CD4-positive, alpha-beta T cell (primary cell): ENCODE data around the gene HSPA1B. TPM values are rescaled to one million over a fixed set of nuclear protein-coding genes. Genes with fewer than 3 reads are reported as not detected.
"Not testable (repeated sequence)": the region's sequence is repeated elsewhere in the genome, so short reads cannot be mapped to it uniquely, and the experiment has no call there.

Source experiments
- ATAC-seq: fragments of 200-7000 bp; cut with Tn5 transposase; one replicate; pipeline ENCODE4 v1.10.0; 2022; ENCODE audit warnings: mild to moderate bottlenecking; ENCODE audit not compliant: poor library complexity
- CTCF ChIA-PET: fragments of 350-600 bp; sonication (Branson Sonifier 250); formaldehyde crosslinking; loops from one replicate; lab custom pipeline; 2021; ENCODE audit warnings: antibody characterized with exemption, inconsistent platforms; lab: Charles Lee
- POLR2A ChIA-PET: fragments of 350-600 bp; sonication (Branson Sonifier 250); formaldehyde crosslinking; loops from one replicate; lab custom pipeline; 2021; ENCODE audit warnings: antibody characterized with exemption, inconsistent platforms; lab: Charles Lee
- DNase-seq, 14 experiments: peaks; one replicate each; pipeline ENCODE4 v3.0.0-alpha.2; 2013 to 2020; ENCODE audit warnings: mixed read lengths in 2 of 14
- H3K27ac ChIP-seq, 2 donors: one replicate each; pipeline versions ENCODE4 v1.5.1 to v1.7.0; 2013; ENCODE audit warnings: low read length in 2 of 2, low read depth in 1 of 2, mild to moderate bottlenecking in 1 of 2
- H3K27me3 ChIP-seq, 2 experiments: 1 replicate in 1 of 2; 2 replicates in 1 of 2; pipeline versions ENCODE4 v1.6.1 to v1.7.0; 2013; ENCODE audit warnings: low read length in 2 of 2, control low read depth in 1 of 2, mild to moderate bottlenecking in 1 of 2, moderate library complexity in 1 of 2; ENCODE audit not compliant: insufficient read depth in 2 of 2, control insufficient read depth in 1 of 2
- H3K36me3 ChIP-seq: one replicate; pipeline ENCODE4 v1.6.1; 2013; ENCODE audit warnings: low read length, control low read depth; ENCODE audit not compliant: insufficient read depth
- H3K4me1 ChIP-seq: one replicate; pipeline ENCODE4 v1.6.1; 2013; ENCODE audit warnings: low read length, control low read depth; ENCODE audit not compliant: insufficient read depth
- H3K4me3 ChIP-seq: one replicate; pipeline ENCODE4 v1.5.1; 2013; ENCODE audit warnings: mild to moderate bottlenecking, low read length, moderate library complexity
- H3K9me3 ChIP-seq, 2 experiments: 1 replicate in 1 of 2; 2 replicates in 1 of 2; pipeline versions ENCODE4 v1.6.1 to v1.7.0; 2013; ENCODE audit warnings: low read length in 2 of 2, mild to moderate bottlenecking in 2 of 2, control low read depth in 1 of 2, moderate library complexity in 1 of 2; ENCODE audit not compliant: control insufficient read depth in 1 of 2, insufficient read depth in 1 of 2
- H3K27ac Mint-ChIP-seq: one replicate; pipeline ENCODE4 v1.8.0; 2020; ENCODE audit warnings: mixed read lengths
- H3K27me3 Mint-ChIP-seq: one replicate; pipeline ENCODE4 v1.8.0; 2021; ENCODE audit warnings: mixed read lengths
- H3K36me3 Mint-ChIP-seq: one replicate; pipeline ENCODE4 v1.8.0; 2021; ENCODE audit warnings: low read depth, mixed read lengths
- H3K4me1 Mint-ChIP-seq: one replicate; pipeline ENCODE4 v1.8.0; 2021; ENCODE audit warnings: low read depth, mixed read lengths
- H3K4me3 Mint-ChIP-seq: one replicate; pipeline ENCODE4 v1.8.0; 2020; ENCODE audit warnings: mild to moderate bottlenecking, mixed read lengths
- H3K9me3 Mint-ChIP-seq: one replicate; pipeline ENCODE4 v1.8.0; 2020; ENCODE audit warnings: mixed read lengths
- intact Hi-C, 2 experiments: fragments of 100-400 bp; cut with DNase I in 1 of 2; cut with micrococcal nuclease in 1 of 2; formaldehyde crosslinking; loops; one replicate each; pipeline versions ENCODE4 v1.15.1 to v1.9.0; 2023 to 2025; cut with DNase I, micrococcal nuclease
- total RNA-seq, 174 experiments: library from RNA in 2 of 174; stranded (reverse) in 2 of 174; gene quantifications; one replicate each; pipeline ENCODE4 v1.2.3 and lab custom pipeline; 2021 to 2026
- TF ChIP-seq, protein P1 (sequence below): fragments of 200-600 bp; IDR thresholded peaks from one replicate; pipeline ENCODE4 v1.8.0; 2022; ENCODE audit warnings: antibody characterized with exemption, mild to moderate bottlenecking

The HSPA1B gene
- total RNA-seq, 2 experiments from 2014 or later: 8.3 to 9.8 TPM

DNA sequence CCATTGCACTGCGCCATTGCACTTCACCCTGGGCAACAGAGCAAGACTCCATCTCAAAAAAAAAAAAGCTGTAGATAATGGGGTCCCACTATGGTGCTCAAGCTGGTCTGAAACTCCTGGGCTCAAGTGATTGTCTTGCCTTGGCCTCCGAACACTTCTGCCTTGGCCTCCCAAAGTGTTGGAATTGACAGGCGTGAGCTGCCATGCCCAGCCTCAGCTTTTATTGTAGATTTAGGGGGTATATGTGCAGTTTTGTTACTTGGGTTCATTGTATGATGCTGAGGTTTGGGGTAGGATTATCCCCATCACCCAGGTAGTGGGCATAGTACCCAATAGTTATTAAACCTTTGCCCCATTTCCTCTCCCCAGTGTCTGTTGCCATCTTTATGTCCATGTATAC is 11.4 kb downstream of the HSPA1B start:
- CTCF ChIA-PET: interaction anchor here (1.7 to 2.2 kb wide), 2 partner anchors 25 to 48 kb away, joined by 4 to 6 read pairs; no protein-coding TSS in a partner anchor
- Histone ChIP-seq H3K36me3 (peaks cover 54% of the 10 kb centered on the region), H3K27ac (no peak overlapping the region), H3K27me3 (no peaks in the 10 kb centered on the region), H3K4me1 (peaks cover 40% of the 10 kb centered on the region), H3K9me3 (no peaks in the 10 kb centered on the region), H3K4me3 (no peak overlapping the region)
- H3K4me1 Mint-ChIP-seq: peaks cover 44% of the 10 kb centered on the region
- peak overlapping the region; percentile 62 for H3K27ac Mint-ChIP-seq
- H3K9me3 Mint-ChIP-seq: no peaks in the 10 kb centered on the region
- ATAC-seq: no peak
- intact Hi-C loops: loop anchor here in 1 of 2 experiments (10.0 kb wide), 1 partner anchor 254 kb away; the partner anchor contains the start of genes LST1 and LTB
- peaks cover 71% of the 10 kb centered on the region for H3K36me3 Mint-ChIP-seq
- DNase-seq: no peak
- H3K4me3 Mint-ChIP-seq: peak overlapping the region; percentile 59
- H3K27me3 Mint-ChIP-seq: no peaks in the 10 kb centered on the region
- TF ChIP-seq, protein P1, sequence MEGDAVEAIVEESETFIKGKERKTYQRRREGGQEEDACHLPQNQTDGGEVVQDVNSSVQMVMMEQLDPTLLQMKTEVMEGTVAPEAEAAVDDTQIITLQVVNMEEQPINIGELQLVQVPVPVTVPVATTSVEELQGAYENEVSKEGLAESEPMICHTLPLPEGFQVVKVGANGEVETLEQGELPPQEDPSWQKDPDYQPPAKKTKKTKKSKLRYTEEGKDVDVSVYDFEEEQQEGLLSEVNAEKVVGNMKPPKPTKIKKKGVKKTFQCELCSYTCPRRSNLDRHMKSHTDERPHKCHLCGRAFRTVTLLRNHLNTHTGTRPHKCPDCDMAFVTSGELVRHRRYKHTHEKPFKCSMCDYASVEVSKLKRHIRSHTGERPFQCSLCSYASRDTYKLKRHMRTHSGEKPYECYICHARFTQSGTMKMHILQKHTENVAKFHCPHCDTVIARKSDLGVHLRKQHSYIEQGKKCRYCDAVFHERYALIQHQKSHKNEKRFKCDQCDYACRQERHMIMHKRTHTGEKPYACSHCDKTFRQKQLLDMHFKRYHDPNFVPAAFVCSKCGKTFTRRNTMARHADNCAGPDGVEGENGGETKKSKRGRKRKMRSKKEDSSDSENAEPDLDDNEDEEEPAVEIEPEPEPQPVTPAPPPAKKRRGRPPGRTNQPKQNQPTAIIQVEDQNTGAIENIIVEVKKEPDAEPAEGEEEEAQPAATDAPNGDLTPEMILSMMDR: no peak
- POLR2A ChIA-PET: interaction anchor here (1.4 to 2.7 kb wide), 2 partner anchors 11 to 23 kb away, joined by 5 to 8 read pairs; partner anchors contain the start of genes HSPA1B and NEU1

DNA sequence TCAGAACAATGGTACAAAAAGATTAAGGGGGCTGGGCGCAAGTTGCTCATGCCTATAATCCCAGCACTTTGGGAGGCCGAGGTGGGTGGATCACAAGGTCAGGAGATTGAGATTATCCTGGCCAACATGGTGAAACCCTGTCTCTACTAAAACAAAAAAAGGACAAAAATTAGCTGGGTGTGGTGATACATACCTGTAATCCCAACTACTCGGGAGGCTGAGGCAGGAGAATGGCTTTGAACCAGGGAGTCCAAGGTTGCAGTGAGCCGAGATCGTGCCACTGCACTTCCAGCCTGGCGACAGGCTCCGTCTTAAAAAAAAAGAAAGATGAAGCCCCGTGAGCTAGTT is 12.2 kb downstream of the HSPA1B start:
- H3K9me3 Mint-ChIP-seq, H3K27ac Mint-ChIP-seq: not testable (repeated sequence)
- POLR2A ChIA-PET: interaction anchor here (0.9 to 2.7 kb wide), 3 partner anchors 8 to 23 kb away, joined by 3 to 8 read pairs (median 5); partner anchors contain the start of genes HSPA1B and NEU1

DNA sequence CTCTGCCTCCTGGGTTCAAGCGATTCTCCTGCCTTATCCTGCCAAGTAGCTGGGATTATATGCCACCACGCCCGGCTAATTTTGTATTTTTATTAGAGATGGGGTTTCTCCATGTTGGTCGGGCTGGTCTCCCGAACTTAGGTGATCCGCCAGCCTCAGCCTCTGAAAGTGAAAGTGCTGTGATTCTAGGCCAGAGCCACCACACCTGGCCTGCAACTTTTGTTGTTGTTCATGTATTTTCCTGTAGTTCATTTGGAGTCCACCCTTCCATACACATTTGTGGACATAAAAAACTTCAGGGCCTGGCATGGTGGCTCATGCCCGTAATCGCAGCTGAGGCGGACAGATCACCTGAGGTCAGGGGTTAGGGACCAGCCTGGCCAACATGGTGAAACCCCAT is 14.5 kb downstream of the HSPA1B start:
- no peaks in the 10 kb centered on the region for H3K27me3 ChIP-seq
- peaks cover 21% of the 10 kb centered on the region for H3K4me1 ChIP-seq
- no peak overlapping the region for H3K27ac Mint-ChIP-seq
- DNase-seq (no peak), ATAC-seq (no peak)
- no peaks in the 10 kb centered on the region for H3K9me3 Mint-ChIP-seq
- H3K4me1 Mint-ChIP-seq: peaks cover 18% of the 10 kb centered on the region
- ChIA-PET CTCF (no interaction called here), POLR2A (no interaction called here)
- no peak overlapping the region for H3K27ac ChIP-seq
- H3K4me3 Mint-ChIP-seq: no peak overlapping the region
- H3K36me3 ChIP-seq: peaks cover 58% of the 10 kb centered on the region
- H3K36me3 Mint-ChIP-seq: peaks cover 48% of the 10 kb centered on the region
- intact Hi-C loops: no loop called here
- no peak overlapping the region for H3K4me3 ChIP-seq
- no peaks in the 10 kb centered on the region for H3K9me3 ChIP-seq
- TF ChIP-seq, protein P1: no peak
- H3K27me3 Mint-ChIP-seq: no peaks in the 10 kb centered on the region

More for the DNA sequence above, 12.2 kb downstream of the HSPA1B start:
- intact Hi-C loops: loop anchor here in 1 of 2 experiments (10.0 kb wide), 1 partner anchor 255 kb away; the partner anchor contains the start of genes LST1 and LTB
- peaks cover 37% of the 10 kb centered on the region for H3K4me1 Mint-ChIP-seq
- not testable (repeated sequence) for ATAC-seq, DNase-seq, H3K4me3 Mint-ChIP-seq, H3K4me3 ChIP-seq, H3K27ac ChIP-seq, H3K9me3 ChIP-seq, H3K27me3 Mint-ChIP-seq, H3K27me3 ChIP-seq
- peaks cover 38% of the 10 kb centered on the region for H3K4me1 ChIP-seq
- CTCF ChIA-PET: interaction anchor here (0.8 to 1.7 kb wide), 2 partner anchors 10 to 48 kb away, joined by 4 read pairs; no protein-coding TSS in a partner anchor
- H3K36me3 ChIP-seq: peaks cover 57% of the 10 kb centered on the region
- H3K36me3 Mint-ChIP-seq: peaks cover 63% of the 10 kb centered on the region
